Endometrial microvascular endothelial cells (primary cell): ENCODE measurements around the gene EPS8. TPM values are rescaled to one million over a fixed set of nuclear protein-coding genes. Genes with fewer than 3 reads are reported as not detected.

Experiments used
- total RNA-seq: library from RNA; depleted of rRNA; stranded (reverse); fragments of >200 nt; gene quantifications from one replicate; pipeline ENCODE4 v1.2.3, GENCODE V29; 2015; ENCODE audit errors: inconsistent ontology term

The EPS8 gene
- total RNA-seq, 1 donor from 2014 or later = 12.0 TPM

Other genes with a start within 250 kb of the EPS8 start
- gene STRAP, start 93.0 kb upstream of the EPS8 start, total RNA-seq = 147 TPM
- gene DERA, start 121.9 kb upstream of the EPS8 start, total RNA-seq = 84.6 TPM